ENCODE measurements around the gene SCML1. TPM values are rescaled to one million over a fixed set of nuclear protein-coding genes. Genes with fewer than 3 reads are reported as not detected.

SCML1 gene, protein sequence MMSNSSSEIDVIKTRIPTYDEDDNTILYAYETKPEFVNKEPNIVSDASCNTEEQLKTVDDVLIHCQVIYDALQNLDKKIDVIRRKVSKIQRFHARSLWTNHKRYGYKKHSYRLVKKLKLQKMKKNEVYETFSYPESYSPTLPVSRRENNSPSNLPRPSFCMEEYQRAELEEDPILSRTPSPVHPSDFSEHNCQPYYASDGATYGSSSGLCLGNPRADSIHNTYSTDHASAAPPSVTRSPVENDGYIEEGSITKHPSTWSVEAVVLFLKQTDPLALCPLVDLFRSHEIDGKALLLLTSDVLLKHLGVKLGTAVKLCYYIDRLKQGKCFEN
- 10 to 100 TPM; 10.7 to 15.3 (median 13.2) TPM for total RNA-seq
- 10 to 100 TPM in 1 of 3 donors, 1 to 10 TPM in 2; 2.4 to 10.2 (median 3.9) TPM for polyA plus RNA-seq

DNA sequence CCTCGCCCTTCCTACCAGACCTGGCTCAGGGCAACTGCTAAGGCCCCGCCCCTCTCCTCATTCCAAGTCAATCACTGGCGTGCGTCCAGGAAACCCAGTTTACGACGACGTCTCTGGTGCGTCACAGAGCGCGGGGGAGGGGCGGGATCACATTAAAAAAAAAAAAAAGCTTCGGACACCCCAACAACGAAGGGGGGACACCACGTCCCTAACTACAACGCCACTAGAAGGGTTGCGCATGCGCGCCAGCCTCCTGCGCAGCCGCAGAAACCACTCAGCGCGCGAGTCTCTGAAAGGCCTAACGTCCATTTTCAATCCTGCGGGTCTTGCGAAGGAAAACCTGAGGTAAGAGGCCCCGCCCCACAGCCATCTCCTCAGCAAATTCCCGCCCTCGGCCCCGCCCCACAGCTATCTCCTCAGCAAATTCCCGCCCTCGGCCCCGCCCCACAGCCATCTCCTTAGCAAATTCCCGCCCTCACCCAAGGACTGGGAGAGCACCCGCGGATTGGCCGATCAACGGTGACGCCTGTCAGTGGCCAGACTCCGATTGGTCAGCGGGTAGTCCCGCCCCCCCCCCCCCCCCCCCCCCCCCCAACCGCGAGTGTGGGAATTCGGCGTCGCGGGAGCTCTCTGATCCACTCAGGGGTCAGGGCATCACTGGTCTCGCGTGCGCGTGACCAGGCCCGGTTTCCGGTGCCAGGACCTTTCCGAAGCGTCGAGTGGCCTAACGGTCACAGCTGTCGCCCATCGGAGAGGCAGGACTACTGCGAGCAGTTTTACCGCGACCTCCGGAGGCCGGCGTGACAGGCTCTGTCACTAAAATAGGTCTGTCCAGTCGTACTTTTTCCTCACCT, at the start of gene SCML1:
TSS of gene SCML1 (plus strand) at position 638 of the 854 bp plus-strand sequence. CDS start 6,694 bp downstream, outside the sequence.
- H3K4me1 ChIP-seq: peaks cover 0 to 18% (median 0%) of the 10 kb centered on the region in 4 donors
- H3K27me3 ChIP-seq: no peaks in the 10 kb centered on the region
- WGBS, 2 donors: 1% methylated on average over 66 to 67 of the region's 67 CpGs
- intact Hi-C loops (cut with DNase I): loop anchor here (5.0 kb wide), 2 partner anchors 360 to 1020 kb away; partner anchors contain the start of genes NHS and SYAP1
- no peaks in the 10 kb centered on the region for H3K36me3 ChIP-seq
- H3K27ac ChIP-seq: peak within 1 kb of the TSS; percentile 88 to 96 (median 92)
- TF ChIP-seq, protein P1, sequence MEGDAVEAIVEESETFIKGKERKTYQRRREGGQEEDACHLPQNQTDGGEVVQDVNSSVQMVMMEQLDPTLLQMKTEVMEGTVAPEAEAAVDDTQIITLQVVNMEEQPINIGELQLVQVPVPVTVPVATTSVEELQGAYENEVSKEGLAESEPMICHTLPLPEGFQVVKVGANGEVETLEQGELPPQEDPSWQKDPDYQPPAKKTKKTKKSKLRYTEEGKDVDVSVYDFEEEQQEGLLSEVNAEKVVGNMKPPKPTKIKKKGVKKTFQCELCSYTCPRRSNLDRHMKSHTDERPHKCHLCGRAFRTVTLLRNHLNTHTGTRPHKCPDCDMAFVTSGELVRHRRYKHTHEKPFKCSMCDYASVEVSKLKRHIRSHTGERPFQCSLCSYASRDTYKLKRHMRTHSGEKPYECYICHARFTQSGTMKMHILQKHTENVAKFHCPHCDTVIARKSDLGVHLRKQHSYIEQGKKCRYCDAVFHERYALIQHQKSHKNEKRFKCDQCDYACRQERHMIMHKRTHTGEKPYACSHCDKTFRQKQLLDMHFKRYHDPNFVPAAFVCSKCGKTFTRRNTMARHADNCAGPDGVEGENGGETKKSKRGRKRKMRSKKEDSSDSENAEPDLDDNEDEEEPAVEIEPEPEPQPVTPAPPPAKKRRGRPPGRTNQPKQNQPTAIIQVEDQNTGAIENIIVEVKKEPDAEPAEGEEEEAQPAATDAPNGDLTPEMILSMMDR (IDR thresholded peaks at IDR 0.05): no peak
- TF ChIP-seq POLR2A (IDR thresholded peaks at IDR 0.05) (peak; percentile 69 to 70), EP300 (IDR thresholded peaks at IDR 0.05) (peak in 1 of 4 donors; percentile 65), POLR2AphosphoS5 (IDR thresholded peaks at IDR 0.05) (peak; percentile 84 to 92 (median 87))
- no peaks in the 10 kb centered on the region for H3K9me3 ChIP-seq
- peak; percentile 99 for DNase-seq
- H3K4me3 ChIP-seq: peak within 1 kb of the TSS; percentile 51 to 61 (median 60)

GRCh38 chrX:17687648-17688047, 49.6 kb upstream of the SCML1 start:
- no peaks in the 10 kb centered on the region for H3K9me3 ChIP-seq
- H3K4me3 ChIP-seq: no peak overlapping the region
- TF ChIP-seq POLR2AphosphoS5 (IDR thresholded peaks at IDR 0.05): no peak
- no peak for TF ChIP-seq POLR2A (IDR thresholded peaks at IDR 0.05)
- TF ChIP-seq EP300 (IDR thresholded peaks at IDR 0.05): no peak
- 93 to 96% methylated on average over 14 of the region's 14 CpGs for WGBS, 2 donors
- no peak overlapping the region for H3K27ac ChIP-seq
- H3K27me3 ChIP-seq: no peaks in the 10 kb centered on the region
- no peaks in the 10 kb centered on the region for H3K4me1 ChIP-seq
- H3K36me3 ChIP-seq: no peaks in the 10 kb centered on the region
- intact Hi-C loops (cut with DNase I): loop anchor here (2.0 to 5.0 kb wide), 2 partner anchors 313 to 565 kb away; partner anchors contain the start of gene NHS
- no peak for DNase-seq

DNA sequence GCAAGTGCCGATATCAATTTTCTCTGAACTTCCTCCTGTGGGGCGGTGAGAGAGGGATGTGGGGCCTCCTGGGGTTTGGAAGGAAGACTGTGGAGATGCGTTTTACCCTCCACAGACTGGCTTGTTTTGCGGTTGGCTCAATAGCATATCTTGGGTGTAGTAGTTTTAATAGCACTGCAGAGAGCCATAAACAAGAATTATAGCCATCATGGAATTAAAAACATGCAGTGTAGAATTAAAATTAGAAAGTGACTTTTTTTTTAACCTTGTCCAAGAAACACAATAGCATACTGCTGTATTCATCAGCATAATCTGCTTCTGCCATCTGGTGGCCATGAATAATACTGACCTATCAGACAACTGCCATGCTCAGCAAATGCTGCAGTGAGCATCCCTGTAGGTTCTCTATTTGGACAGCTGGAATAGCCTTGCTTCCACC, 47.3 kb upstream of the SCML1 start:
- Histone ChIP-seq H3K4me3 (no peak overlapping the region), H3K27ac (peak overlapping the region in 2 of 4 donors; percentile 31 to 32), H3K27me3 (no peaks in the 10 kb centered on the region), H3K36me3 (no peaks in the 10 kb centered on the region), H3K9me3 (no peaks in the 10 kb centered on the region), H3K4me1 (no peaks in the 10 kb centered on the region)
- no peak for DNase-seq
- 7 to 9% methylated on average over 4 of the region's 4 CpGs for WGBS, 2 donors
- TF ChIP-seq POLR2AphosphoS5 (IDR thresholded peaks at IDR 0.05) (peak in 1 of 4 donors; percentile 13), POLR2A (IDR thresholded peaks at IDR 0.05) (no peak), EP300 (IDR thresholded peaks at IDR 0.05) (no peak)
- TF ChIP-seq, protein P1 (IDR thresholded peaks at IDR 0.05): peak; percentile 29 to 62 (median 51)
- intact Hi-C loops (cut with DNase I): loop anchor here (2.0 to 5.0 kb wide), 4 partner anchors 98 to 568 kb away; partner anchors contain the start of gene NHS

DNA sequence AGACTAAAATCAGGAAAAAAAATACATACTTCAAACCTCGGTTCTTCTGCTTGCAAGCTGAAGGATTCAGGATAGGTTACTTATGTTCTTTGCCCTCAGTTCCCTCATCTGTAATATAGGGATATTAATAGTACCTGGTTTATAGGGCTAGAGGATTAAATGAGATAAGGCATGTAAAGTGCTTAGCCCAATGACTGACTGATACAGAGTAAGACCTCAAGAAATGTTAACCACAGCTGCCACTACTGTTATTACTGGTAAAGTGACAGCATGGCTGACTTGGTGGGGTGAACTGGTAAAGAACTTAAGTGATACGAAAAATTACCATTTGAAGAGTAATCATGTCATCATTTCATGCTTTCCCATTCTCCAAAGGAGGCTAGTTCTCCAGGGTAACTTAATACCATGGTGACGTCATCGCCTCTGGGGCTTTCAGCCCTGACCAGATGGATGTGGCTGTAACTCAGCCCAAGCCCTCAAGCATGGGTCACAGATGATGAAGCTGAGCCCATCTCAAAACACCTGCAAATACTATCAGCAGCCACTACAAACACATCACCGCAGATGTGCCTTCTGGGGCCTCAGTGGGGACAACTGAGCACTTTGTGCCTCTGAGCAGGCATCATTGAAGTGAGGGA, 44.5 kb upstream of the SCML1 start:
- no peak overlapping the region for H3K27ac ChIP-seq
- DNase-seq: no peak
- intact Hi-C loops (cut with DNase I): loop anchor here (5.0 kb wide), 1 partner anchor 101 kb away; no protein-coding TSS in a partner anchor
- H3K36me3 ChIP-seq: no peaks in the 10 kb centered on the region
- H3K9me3 ChIP-seq: no peaks in the 10 kb centered on the region
- H3K27me3 ChIP-seq: no peaks in the 10 kb centered on the region
- TF ChIP-seq, protein P1 (IDR thresholded peaks at IDR 0.05): no peak
- no peaks in the 10 kb centered on the region for H3K4me1 ChIP-seq
- 89 to 91% methylated on average over 5 of the region's 5 CpGs for WGBS, 2 donors
- no peak overlapping the region for H3K4me3 ChIP-seq

All from sigmoid colon (tissue), 7 donors.